WERI-Rb-1 (cell line): ENCODE results near the gene FRS3.
A peak's percentile ranks its signal among the peaks of the same experiment; 100 is the strongest.
"Not testable (repeated sequence)": the region's sequence is repeated elsewhere in the genome, so short reads cannot be mapped to it uniquely, and the experiment has no call there.

Experiments
- DNase-seq: peaks from one replicate; pipeline ENCODE4 v3.0.0-alpha.2; 2020
- H3K27ac ChIP-seq: fragments of 250-450 bp; sonication (Bioruptor Pico); 2 replicates; pipeline ENCODE4 v1.5.1; 2020; ENCODE audit warnings: mild to moderate bottlenecking, moderate library complexity
- H3K27me3 ChIP-seq: fragments of 250-450 bp; sonication (Bioruptor Pico); 2 replicates; pipeline ENCODE4 v1.5.1; 2021; ENCODE audit warnings: mild to moderate bottlenecking, low read depth, moderate library complexity; ENCODE audit not compliant: insufficient read depth, severe bottlenecking
- H3K36me3 ChIP-seq: fragments of 250-450 bp; sonication (Bioruptor Pico); 2 replicates; pipeline ENCODE4 v1.5.1; 2020; ENCODE audit warnings: mild to moderate bottlenecking, moderate library complexity
- H3K4me3 ChIP-seq: 2 replicates; pipeline ENCODE4 v1.5.1; 2011; ENCODE audit warnings: low read depth, mild to moderate bottlenecking, control low read depth, low read length
- H3K9me3 ChIP-seq: fragments of 250-450 bp; sonication (Bioruptor Pico); 2 replicates; pipeline ENCODE4 v1.5.1; 2021; ENCODE audit warnings: mild to moderate bottlenecking, moderate library complexity; ENCODE audit not compliant: severe bottlenecking
- TF ChIP-seq, protein P1 (sequence below): IDR thresholded peaks from 2 replicates; pipeline ENCODE4 v1.5.1; 2011; ENCODE audit warnings: low read depth, mild to moderate bottlenecking, control low read depth, inconsistent platforms, low read length

FRS3 gene

GRCh38 chr6:41768545-41769308 is 11.0 kb downstream of the FRS3 start:
- H3K9me3 ChIP-seq: no peaks in the 10 kb centered on the region
- H3K36me3 ChIP-seq: peaks cover 33% of the 10 kb centered on the region
- no peak overlapping the region for H3K4me3 ChIP-seq
- peak overlapping the region; percentile 1; the same call in 1 of the 2 replicates for H3K27ac ChIP-seq
- TF ChIP-seq, protein P1, sequence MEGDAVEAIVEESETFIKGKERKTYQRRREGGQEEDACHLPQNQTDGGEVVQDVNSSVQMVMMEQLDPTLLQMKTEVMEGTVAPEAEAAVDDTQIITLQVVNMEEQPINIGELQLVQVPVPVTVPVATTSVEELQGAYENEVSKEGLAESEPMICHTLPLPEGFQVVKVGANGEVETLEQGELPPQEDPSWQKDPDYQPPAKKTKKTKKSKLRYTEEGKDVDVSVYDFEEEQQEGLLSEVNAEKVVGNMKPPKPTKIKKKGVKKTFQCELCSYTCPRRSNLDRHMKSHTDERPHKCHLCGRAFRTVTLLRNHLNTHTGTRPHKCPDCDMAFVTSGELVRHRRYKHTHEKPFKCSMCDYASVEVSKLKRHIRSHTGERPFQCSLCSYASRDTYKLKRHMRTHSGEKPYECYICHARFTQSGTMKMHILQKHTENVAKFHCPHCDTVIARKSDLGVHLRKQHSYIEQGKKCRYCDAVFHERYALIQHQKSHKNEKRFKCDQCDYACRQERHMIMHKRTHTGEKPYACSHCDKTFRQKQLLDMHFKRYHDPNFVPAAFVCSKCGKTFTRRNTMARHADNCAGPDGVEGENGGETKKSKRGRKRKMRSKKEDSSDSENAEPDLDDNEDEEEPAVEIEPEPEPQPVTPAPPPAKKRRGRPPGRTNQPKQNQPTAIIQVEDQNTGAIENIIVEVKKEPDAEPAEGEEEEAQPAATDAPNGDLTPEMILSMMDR: no peak
- peak; percentile 56 for DNase-seq
- H3K27me3 ChIP-seq: no peaks in the 10 kb centered on the region

DNA sequence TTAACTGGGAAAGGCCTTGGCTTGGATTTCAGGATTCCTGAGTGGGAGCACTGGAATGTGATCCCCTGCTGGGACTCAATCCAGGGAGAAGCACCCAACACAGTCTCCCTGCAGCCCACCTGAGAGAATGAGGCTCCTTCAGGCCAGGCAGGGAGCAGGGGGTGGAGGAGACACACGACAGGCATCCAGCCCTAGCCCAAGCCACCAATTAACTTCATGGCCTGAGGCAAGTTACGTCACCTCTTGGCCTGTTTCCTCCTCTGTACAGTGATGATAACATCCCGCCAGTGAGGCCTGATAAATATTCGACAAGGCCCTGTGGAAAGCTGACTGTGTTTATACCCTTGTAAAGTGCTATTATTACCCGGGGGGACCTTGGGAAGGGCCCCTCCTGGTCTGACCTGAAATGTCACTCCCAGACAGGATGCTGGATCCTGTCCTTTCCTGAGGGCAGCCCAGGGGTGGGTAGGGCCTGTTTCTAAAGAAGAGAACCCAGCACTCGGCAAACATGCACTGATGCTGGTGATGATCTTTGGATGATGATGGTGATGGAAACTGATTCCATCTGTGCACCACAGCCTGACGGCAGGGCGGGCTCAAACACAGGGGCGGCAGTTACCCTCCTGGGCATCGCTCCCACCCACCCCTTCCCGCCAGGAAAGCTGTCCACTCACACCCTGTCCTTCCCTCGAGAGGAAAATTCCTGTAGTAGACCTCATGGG is 12.4 kb downstream of the FRS3 start:
- H3K27ac ChIP-seq: no peak overlapping the region
- H3K36me3 ChIP-seq: peaks cover 25% of the 10 kb centered on the region
- no peak for DNase-seq
- H3K27me3 ChIP-seq: no peaks in the 10 kb centered on the region
- no peaks in the 10 kb centered on the region for H3K9me3 ChIP-seq
- H3K4me3 ChIP-seq: no peak overlapping the region
- TF ChIP-seq, protein P1: no peak

- DNase-seq, H3K9me3 ChIP-seq, H3K4me3 ChIP-seq, H3K27ac ChIP-seq, H3K27me3 ChIP-seq: not testable (repeated sequence)
- H3K36me3 ChIP-seq: peaks cover 14% of the 10 kb centered on the region
Observed at GRCh38 chr6:41766043-41766664, 13.5 kb downstream of the FRS3 start.

GRCh38 chr6:41763470-41763869 is 16.2 kb downstream of the FRS3 start:
- no peak for DNase-seq
- TF ChIP-seq, protein P1: no peak
- H3K27ac ChIP-seq: no peak overlapping the region

DNA sequence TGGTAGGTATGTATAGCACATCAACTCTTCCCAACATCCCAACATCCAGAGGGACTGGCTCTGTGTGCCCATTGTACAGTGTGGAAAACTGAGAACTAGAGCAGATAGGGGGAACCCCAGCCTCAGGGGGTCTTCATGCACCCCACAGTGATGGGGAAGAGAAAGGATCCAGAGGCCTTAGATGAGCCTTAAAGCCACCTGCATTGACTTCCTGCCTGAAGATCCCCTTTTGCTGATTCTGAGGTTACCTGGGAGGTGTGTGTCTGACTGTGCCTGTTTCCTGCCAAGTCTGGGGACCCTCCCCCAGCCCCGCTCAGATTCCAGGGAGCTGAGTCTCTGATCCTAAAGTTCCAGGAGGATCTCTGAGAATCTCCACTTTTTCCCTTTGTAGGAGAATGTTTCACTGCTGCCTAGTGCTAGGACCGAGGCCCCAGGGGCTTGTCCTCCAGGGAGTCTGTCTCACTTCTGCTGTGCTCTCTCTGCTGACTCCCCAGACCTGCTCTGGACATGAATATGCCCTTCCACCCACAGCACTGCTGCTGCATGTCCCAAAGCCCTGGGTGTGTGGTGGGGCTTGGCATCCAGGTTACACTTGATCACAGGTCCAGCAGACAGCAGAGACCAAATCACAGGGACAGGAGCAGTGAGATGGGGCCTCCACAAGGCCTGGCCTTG is 19.7 kb downstream of the FRS3 start:
- no peak overlapping the region for H3K4me3 ChIP-seq
- no peak for DNase-seq
- H3K27me3 ChIP-seq: no peaks in the 10 kb centered on the region
- H3K27ac ChIP-seq: no peak overlapping the region
- H3K9me3 ChIP-seq: no peaks in the 10 kb centered on the region
- H3K36me3 ChIP-seq: no peaks in the 10 kb centered on the region
- TF ChIP-seq, protein P1: no peak

More at GRCh38 chr6:41763470-41763869, 16.2 kb downstream of the FRS3 start:
- Histone ChIP-seq H3K36me3 (no peaks in the 10 kb centered on the region), H3K9me3 (no peaks in the 10 kb centered on the region), H3K4me3 (no peak overlapping the region), H3K27me3 (no peaks in the 10 kb centered on the region)
